GM10266 (cell line): Measurements from ENCODE around the gene BZW2.

ENCODE experiments used
- DNase-seq: peaks from one replicate; pipeline ENCODE4 v3.0.0; 2012; ENCODE audit errors: extremely low spot score
- CTCF ChIP-seq: IDR thresholded peaks from 2 replicates; pipeline ENCODE4 v1.5.1; 2012; ENCODE audit warnings: mild to moderate bottlenecking, low read depth; ENCODE audit not compliant: control insufficient read depth, insufficient read depth; ENCODE audit errors: missing control alignments

The BZW2 gene

DNA sequence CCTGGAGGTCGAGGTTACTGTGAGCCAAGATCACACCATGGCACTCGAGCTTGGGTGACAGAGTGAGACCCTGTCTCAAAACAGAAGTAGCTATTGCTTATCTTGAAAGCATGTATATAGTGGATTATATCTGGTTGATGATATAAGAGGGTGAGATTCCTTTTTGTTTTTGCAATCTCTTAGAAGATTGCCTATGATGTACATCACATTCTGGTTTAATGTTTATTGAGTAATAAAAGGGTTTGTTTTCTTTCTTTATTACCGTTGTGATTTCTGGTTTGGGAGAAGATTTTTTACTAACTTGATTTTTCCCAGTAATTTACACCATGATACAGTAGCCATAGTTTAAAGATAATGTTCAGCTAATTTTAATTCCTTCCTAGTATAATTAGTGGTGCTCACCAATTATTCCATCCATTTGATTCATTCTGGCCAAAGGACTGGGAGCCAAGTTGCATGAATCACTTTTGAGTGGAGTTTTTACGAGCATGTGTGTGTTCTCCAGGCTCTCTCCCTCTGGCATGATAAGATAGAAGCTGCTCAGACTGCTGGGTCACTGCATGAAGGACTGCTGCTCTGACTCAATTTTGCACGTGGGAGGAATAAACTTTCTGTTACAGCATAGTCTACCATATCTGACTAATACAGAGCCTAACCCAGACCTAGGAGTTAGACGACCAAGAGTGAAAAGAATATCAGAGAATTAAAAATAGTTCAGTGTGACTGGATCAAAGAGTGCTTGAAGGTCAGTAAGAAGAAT, 94.1 kb downstream of the BZW2 start:
- no peak for DNase-seq
- TF ChIP-seq CTCF = no peak

- no peak for DNase-seq
- TF ChIP-seq CTCF = no peak
These were observed 94.6 kb downstream of the BZW2 start for GRCh38 chr7:16740623-16740953.

DNA sequence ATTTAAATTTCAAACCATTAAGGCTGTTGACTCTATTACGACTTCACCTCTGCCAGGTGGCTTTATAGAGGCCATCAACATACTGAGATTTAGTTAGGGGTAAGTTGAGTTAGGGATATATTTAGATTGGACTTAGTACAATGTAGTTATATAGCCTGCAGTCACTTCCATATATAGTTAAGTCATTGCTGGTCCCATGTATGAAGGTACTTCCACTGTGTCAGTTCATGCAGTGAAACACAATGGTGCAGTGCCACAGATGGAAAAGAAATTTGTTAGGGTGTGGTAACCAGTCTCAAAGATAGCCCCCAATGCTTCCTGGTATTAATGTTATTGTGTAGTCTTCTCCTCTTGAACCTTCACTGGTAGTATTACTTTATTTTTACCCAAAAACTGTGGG, 95.0 kb downstream of the BZW2 start:
- no peak for DNase-seq
- no peak for TF ChIP-seq CTCF

- no peak for DNase-seq
- TF ChIP-seq CTCF = no peak
These were observed 95.7 kb downstream of the BZW2 start for GRCh38 chr7:16741676-16742075.

DNA sequence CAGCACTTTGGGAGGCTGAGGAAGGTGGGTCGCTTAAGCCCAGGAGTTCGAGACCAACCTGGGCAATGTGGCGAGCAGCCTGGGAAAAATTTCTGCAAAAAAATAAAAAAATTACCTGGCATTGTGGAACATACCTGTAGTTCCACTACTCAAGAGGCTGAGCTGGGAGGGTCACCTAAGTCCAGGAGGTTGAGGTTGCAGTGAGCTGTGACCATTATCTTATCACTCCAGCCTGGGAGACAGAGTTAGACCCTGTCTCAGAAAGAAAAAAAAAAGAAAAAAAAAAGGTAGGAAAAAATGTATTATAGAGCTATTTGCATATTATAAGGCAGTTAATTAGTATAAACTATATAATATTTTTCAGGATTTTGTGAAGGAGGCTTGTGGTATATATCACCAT, 96.6 kb downstream of the BZW2 start:
- no peak for TF ChIP-seq CTCF
- DNase-seq = no peak

DNA sequence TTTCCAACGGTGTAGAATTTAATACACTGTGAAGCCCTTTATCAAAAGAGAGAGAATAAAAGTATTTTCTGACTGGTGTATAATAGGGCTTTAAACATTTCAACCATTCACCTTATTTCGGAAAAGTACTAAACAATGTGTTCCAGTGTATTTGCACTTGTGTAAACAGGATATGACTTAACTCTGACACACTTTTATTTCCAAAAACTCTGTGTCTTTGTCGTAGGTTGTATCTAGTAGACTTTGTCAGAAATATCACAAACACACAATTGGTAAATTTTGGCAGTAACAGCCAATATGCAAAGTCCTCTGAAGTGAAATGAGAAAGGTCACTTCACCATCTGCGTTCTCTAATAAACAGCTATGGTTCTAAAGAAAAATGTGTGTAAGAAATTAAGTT, 97.3 kb downstream of the BZW2 start:
- DNase-seq = no peak
- no peak for TF ChIP-seq CTCF

DNA sequence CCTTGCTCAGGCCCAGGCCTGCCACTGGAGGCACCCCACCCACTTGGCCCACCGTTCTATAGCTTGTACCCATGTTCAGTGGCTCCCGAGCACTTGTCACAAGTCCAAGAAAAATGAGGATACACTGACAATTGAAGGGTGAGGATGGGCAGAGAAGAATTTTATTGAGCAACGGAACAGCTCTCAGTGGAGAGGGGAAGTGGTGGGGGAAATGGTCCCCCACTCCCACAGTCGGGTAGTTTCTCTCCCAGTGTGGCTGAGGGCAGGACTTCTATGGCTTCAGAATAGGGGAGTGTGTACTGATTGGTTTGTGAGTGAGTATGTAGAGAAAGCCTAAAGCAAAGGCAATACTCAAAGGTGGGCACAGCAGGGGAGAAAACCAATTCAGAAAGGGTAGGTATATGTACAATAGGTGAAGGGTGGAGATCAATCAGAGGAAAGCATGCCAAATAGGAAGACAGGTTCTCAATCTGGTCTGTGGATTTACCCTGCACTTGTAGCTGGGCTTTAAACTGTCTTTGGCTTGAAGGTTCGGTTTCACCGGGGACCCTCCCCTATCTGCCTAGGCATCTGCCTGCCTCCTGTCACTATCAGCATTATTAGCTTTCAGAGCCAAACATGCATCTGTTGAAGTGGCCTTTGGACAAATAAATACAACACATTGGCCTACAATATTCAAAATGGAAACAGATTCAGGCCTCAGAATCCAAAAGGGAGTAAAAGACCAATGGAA, 98.7 kb downstream of the BZW2 start:
- no peak for TF ChIP-seq CTCF
- DNase-seq = no peak
